Neutrophil (primary cell): Measurements from ENCODE around the gene ERICH3.

Source experiments
- H3K27ac ChIP-seq: fragments of 200-600 bp; sonication (generic); 2 replicates; pipeline ENCODE4 v1.5.1; 2016; ENCODE audit warnings: mild to moderate bottlenecking, moderate library complexity
- H3K27me3 ChIP-seq: fragments of 200-600 bp; sonication (generic); 2 replicates; pipeline ENCODE4 v1.6.0; 2016; ENCODE audit warnings: mild to moderate bottlenecking
- H3K36me3 ChIP-seq: fragments of 200-600 bp; sonication (generic); 2 replicates; pipeline ENCODE4 v1.5.1; 2017
- H3K4me1 ChIP-seq, 2 experiments: fragments of 200-600 bp in 1 of 2; sonication (generic) in 1 of 2; 1 replicate in 1 of 2; 2 replicates in 1 of 2; pipeline versions ENCODE4 v1.5.1 to v1.6.1; 2013 to 2016; ENCODE audit warnings: low read depth in 1 of 2, low read length in 1 of 2, mild to moderate bottlenecking in 1 of 2, moderate library complexity in 1 of 2; ENCODE audit not compliant: control insufficient read depth in 1 of 2, insufficient read depth in 1 of 2
- H3K4me3 ChIP-seq, 2 experiments: fragments of 200-600 bp in 1 of 2; sonication (generic) in 1 of 2; 1 replicate in 1 of 2; 2 replicates in 1 of 2; pipeline ENCODE4 v1.5.1; 2013 to 2016; ENCODE audit warnings: low read depth in 1 of 2, low read length in 1 of 2, mild to moderate bottlenecking in 1 of 2, moderate library complexity in 1 of 2
- H3K9me3 ChIP-seq: fragments of 200-600 bp; sonication (generic); 2 replicates; pipeline ENCODE4 v1.5.1; 2016
- TF ChIP-seq, protein P1 (sequence below): fragments of 200-600 bp; sonication (generic); IDR thresholded peaks from 2 replicates; pipeline ENCODE4 v1.5.1; 2016; ENCODE audit warnings: antibody characterized with exemption

Gene ERICH3, protein sequence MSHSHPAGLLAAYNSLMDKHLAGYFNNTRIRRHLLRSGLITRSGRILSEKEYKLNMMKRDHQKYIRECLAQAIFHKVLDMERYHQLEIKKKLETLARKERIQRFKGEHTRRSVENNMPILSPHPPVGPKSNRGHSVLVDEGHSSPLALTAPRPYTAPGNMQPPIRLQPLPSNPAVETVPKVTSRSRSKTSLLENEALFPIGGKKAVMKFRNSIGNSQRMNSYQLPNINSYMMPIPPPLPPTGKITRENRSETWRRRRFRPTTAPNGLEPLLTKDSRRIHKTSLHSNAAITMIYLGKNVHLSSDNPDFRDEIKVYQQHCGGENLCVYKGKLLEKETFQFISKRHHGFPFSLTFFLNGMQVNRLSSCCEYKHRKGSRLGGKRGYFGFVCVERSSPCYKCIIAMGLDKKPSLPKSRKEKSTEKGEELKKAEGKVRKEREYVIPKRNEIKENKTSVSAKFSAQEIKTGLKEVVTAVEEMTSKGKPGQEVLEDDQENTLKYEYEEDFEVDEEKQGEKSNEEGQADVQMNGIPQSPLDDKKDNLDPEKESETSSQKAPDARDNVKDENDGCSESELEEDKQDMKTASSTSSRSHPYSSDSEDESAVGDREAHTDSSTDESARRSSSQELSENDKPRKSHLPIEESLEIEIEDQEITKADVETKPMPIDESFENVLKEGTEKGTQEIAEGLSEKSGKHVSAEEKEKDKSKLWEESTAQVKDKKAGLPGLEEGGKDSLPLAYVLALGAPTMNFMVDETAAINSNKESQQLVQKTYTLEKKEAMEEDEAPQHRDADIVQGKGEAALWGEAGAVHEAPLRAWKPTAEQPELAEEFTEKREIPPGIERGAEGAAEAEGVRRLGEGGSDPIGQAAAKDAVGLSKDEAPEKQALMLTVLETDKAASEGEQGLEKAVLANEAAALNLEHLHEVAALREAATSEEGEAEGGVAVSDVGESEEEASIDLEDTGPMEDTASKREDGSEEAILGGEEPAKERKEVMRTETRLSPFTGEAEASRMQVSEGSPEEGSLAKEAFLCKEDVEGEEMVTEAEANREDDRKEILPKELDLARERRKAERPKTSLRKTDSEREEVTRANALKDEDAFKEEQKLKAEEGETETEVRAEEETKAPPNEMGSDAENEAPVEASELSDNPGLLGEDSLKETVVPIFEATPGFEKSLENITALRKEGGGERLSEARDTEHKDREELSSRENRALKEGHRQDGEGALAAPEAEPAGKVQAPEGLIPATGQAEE (N-terminal part only)

DNA sequence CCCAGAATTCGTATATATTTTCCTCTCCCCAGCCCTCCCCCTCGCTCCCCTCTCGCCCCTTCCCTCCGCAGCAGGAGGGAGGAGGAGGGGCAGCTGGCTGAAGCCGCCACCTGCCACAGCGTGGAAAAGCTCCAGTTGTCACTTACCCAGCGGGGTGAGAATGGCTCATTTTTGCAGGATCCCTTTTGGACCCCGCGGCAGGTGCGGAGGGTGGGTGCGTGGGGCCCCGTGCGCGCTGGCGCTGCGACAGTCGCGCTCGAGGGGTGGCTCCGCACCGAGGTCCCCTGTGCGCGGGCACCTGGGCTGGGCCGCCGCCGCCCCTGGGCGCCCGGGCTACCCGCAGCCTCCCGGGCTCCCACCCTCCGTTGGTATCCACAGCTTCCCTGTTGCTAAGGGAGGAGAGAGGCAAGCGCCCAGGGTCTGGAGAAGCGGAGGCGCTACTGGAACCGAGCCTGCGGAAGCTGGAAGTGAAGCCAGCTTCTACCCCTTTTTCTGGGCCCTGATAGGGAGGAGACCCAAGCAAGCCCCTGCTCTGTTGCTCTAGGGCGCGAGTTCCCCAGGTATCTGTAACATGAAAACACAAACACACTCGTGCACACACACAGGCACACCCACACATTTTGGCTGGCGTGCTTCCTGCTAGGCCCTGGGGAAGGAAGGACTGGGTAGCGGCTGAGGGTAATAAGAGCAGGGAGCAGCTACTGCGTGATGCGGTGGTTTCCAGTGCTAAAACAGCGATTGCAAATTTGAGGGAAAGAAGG, at the start of gene ERICH3:
Gene ERICH3 (minus strand): TSS at position 442 of the 761 bp plus-strand sequence. CDS start 273 bp downstream, at position 169.
- Histone ChIP-seq H3K4me1 (no peaks in the 10 kb centered on the region), H3K27ac (no peak within 1 kb of the TSS), H3K4me3 (no peak within 1 kb of the TSS), H3K27me3 (peaks cover 38% of the 10 kb centered on the region), H3K36me3 (no peaks in the 10 kb centered on the region), H3K9me3 (no peaks in the 10 kb centered on the region)
- TF ChIP-seq, protein P1, sequence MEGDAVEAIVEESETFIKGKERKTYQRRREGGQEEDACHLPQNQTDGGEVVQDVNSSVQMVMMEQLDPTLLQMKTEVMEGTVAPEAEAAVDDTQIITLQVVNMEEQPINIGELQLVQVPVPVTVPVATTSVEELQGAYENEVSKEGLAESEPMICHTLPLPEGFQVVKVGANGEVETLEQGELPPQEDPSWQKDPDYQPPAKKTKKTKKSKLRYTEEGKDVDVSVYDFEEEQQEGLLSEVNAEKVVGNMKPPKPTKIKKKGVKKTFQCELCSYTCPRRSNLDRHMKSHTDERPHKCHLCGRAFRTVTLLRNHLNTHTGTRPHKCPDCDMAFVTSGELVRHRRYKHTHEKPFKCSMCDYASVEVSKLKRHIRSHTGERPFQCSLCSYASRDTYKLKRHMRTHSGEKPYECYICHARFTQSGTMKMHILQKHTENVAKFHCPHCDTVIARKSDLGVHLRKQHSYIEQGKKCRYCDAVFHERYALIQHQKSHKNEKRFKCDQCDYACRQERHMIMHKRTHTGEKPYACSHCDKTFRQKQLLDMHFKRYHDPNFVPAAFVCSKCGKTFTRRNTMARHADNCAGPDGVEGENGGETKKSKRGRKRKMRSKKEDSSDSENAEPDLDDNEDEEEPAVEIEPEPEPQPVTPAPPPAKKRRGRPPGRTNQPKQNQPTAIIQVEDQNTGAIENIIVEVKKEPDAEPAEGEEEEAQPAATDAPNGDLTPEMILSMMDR = no peak

DNA sequence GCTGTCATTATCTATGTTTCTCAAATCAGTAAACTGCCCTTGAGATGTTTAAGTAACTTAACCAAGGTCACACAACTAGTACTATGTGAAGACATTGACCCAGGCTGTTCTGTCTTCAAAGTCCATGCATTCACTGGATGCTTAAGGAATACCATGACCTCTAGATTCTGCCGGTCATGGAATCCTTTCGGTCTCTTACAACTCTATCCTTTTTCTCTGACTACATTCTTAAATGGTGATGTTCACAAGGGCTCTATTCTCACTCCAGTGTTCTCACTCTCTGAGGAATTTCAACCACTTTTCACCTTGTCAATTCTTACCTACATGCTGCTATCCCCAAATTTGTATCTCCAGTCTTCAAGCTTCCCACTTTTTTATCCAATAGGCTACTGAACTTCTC, 44.0 kb upstream of the ERICH3 start:
- H3K36me3 ChIP-seq = no peaks in the 10 kb centered on the region
- H3K4me1 ChIP-seq = no peaks in the 10 kb centered on the region
- no peak overlapping the region for H3K4me3 ChIP-seq
- TF ChIP-seq, protein P1 = no peak
- no peaks in the 10 kb centered on the region for H3K9me3 ChIP-seq
- no peak overlapping the region for H3K27ac ChIP-seq
- no peaks in the 10 kb centered on the region for H3K27me3 ChIP-seq

DNA sequence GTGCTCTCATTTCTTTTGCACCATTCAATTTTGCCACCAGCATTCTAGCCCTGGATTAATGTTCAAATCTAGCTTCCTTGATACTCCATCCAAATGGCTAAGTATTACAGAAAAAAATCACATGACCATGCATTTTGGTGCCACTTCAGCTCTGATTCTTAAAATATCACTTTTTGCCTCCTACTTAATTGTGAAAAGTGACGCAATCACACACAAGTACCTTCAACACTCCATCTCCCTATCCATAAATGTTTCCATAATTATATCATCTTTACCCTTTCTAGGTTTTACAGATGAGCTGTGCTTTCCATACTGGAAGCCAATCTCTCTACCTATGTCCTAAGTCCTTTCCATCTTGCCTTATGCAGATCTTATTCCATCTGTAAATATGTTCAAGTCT, 43.2 kb upstream of the ERICH3 start:
- TF ChIP-seq, protein P1 = no peak
- H3K36me3 ChIP-seq = no peaks in the 10 kb centered on the region
- H3K27ac ChIP-seq = no peak overlapping the region
- H3K4me1 ChIP-seq = no peaks in the 10 kb centered on the region
- H3K4me3 ChIP-seq = no peak overlapping the region
- no peaks in the 10 kb centered on the region for H3K9me3 ChIP-seq
- H3K27me3 ChIP-seq = no peaks in the 10 kb centered on the region

DNA sequence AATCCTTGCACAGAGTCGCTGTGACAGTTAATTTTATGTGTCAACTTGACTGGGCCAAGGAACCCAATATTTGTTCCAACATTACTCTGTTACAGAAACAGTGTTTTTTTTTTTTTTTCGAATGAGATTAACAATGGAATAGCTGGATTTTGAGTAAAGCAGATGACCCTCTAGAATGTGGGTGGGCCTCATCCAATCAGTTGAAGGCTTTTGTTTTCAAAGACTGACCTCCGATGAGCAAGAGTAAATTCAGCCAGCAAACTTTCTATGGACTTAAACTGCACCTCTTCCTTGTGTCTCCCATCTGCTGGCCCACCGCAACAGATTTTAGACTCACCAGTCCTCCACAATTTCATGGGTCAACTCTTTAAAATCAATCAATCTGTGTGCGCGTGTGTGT, 42.2 kb upstream of the ERICH3 start:
- TF ChIP-seq, protein P1 = no peak
- H3K9me3 ChIP-seq = no peaks in the 10 kb centered on the region
- no peaks in the 10 kb centered on the region for H3K36me3 ChIP-seq
- no peak overlapping the region for H3K27ac ChIP-seq
- H3K4me3 ChIP-seq = no peak overlapping the region
- H3K4me1 ChIP-seq = no peaks in the 10 kb centered on the region
- no peaks in the 10 kb centered on the region for H3K27me3 ChIP-seq

DNA sequence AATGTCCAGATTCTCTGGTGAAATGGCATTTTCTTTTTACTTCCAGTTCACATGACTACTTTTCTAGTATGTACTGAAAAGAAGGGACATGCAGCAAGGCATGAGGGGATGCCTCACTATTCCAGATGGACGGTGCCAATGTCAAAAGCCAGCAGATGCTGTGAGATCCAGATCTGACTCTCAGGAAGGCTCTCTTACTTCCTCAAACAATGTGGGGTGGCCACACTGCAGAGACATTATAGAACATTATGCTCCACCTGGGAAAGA, 41.6 kb upstream of the ERICH3 start:
- H3K9me3 ChIP-seq = no peaks in the 10 kb centered on the region
- H3K4me3 ChIP-seq = no peak overlapping the region
- H3K27ac ChIP-seq = no peak overlapping the region
- H3K4me1 ChIP-seq = no peaks in the 10 kb centered on the region
- H3K27me3 ChIP-seq = no peaks in the 10 kb centered on the region
- H3K36me3 ChIP-seq = no peaks in the 10 kb centered on the region
- TF ChIP-seq, protein P1 = no peak
